Measurements from ENCODE around the gene CCDC107. TPM values are rescaled to one million over a fixed set of nuclear protein-coding genes. Genes with fewer than 3 reads are reported as not detected.

The CCDC107 gene
- total and polyA plus RNA-seq, 9 of the 15 experiments (the other 6 are each of a cell fraction or from before 2014, with no cell fraction given), result 0.35 to 11.3 (median 6.9) TPM; not detected in 1

DNA sequence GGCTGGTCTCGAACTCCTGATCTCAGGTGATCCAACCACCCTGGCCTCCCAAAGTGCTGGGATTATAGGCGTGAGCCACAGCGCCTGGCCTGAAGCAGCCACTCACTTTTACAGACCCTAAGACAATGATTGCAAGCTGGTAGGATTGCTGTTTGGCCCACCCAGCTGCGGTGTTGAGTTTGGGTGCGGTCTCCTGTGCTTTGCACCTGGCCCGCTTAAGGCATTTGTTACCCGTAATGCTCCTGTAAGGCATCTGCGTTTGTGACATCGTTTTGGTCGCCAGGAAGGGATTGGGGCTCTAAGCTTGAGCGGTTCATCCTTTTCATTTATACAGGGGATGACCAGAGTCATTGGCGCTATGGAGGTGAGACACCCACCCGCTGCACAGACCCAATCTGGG is 17.1 kb downstream of the CCDC107 start:
- DNase-seq (ENCODE audit: extremely low read depth in 1 of 4, low spot score in 3 of 4) (no peak), ATAC-seq (no peak), FAIRE-seq (no peak)
- Histone ChIP-seq H3K9me1 (ENCODE audit: control insufficient read depth, insufficient read depth, low read length) (no peaks in the 10 kb centered on the region), H3K27ac (ENCODE audit: extremely low read depth, low read depth, low read length) (no peak overlapping the region), H3K4me3 (no peak overlapping the region), H2AFZ (ENCODE audit: low read depth, low read length) (no peak overlapping the region), H3K79me2 (ENCODE audit: control insufficient read depth, insufficient read depth, low read length) (no peaks in the 10 kb centered on the region), H3K9me3 (replicated peaks; ENCODE audit: control insufficient read depth, insufficient read depth, low read depth, low read length) (no peaks in the 10 kb centered on the region), H3K27me3 (ENCODE audit: control insufficient read depth in 2 of 2, insufficient read depth in 2 of 2, low read length in 2 of 2) (no peaks in the 10 kb centered on the region), H4K20me1 (replicated peaks; ENCODE audit: control insufficient read depth, insufficient read depth, low read length) (no peaks in the 10 kb centered on the region), H3K4me1 (replicated peaks in 1 of 2; ENCODE audit: control insufficient read depth in 2 of 2, insufficient read depth in 2 of 2, low read length in 2 of 2) (peaks cover 0 to 15% of the 10 kb centered on the region in 2 experiments; a peak in 4 of 5 replicates), H3K36me3 (ENCODE audit: control insufficient read depth, insufficient read depth, low read length) (no peaks in the 10 kb centered on the region), H3K4me2 (ENCODE audit: insufficient read depth, low read length) (no peak overlapping the region; the same call in 1 of the 2 replicates), H3K9ac (ENCODE audit: insufficient read depth in 1 of 2, low read depth in 2 of 2, low read length in 2 of 2) (no peak overlapping the region)
- no TSS peak for BruUV-seq (replicated peaks)
- intact Hi-C loops (cut with micrococcal nuclease), result no loop called here
- ChIA-PET CTCF (ENCODE audit: low intra/inter-chr PET ratio) (no interaction called here), POLR2A (interaction anchor here (1.0 kb wide), 1 partner anchor 16 kb away, joined by 4 read pairs; no protein-coding TSS in a partner anchor)
- TF ChIP-seq SMARCA4 (IDR thresholded peaks at IDR 0.05) (no peak), ZFP36 (IDR thresholded peaks at IDR 0.05; ENCODE audit: low read depth, low read length, partially characterized antibody) (no peak), DACH1 (IDR thresholded peaks at IDR 0.05; ENCODE audit: partially characterized antibody) (no peak), RCOR1 (IDR thresholded peaks at IDR 0.05; ENCODE audit: borderline replicate concordance in 1 of 2, low read depth in 2 of 2, low read length in 2 of 2) (no peak), SP1 (CRISPR knock-in tag; IDR thresholded peaks at IDR 0.05) (no peak), SP2 (IDR thresholded peaks at IDR 0.05; ENCODE audit: extremely low read depth, low read depth, low read length, poor library complexity, severe bottlenecking) (no peak), YBX1 (IDR thresholded peaks at IDR 0.05) (no peak), ZNF699 (CRISPR knock-in tag; IDR thresholded peaks at IDR 0.05; ENCODE audit: insufficient replicate concordance) (no peak), MAFF (IDR thresholded peaks at IDR 0.05; ENCODE audit: low read length) (no peak), XRCC3 (IDR thresholded peaks at IDR 0.05) (no peak), RBM17 (IDR thresholded peaks at IDR 0.05; ENCODE audit: borderline replicate concordance, low read depth, low read length) (no peak), ZNF274 (IDR thresholded peaks at IDR 0.05; ENCODE audit: borderline replicate concordance, low read depth, low read length) (no peak)
- TF ChIP-seq, protein P1, sequence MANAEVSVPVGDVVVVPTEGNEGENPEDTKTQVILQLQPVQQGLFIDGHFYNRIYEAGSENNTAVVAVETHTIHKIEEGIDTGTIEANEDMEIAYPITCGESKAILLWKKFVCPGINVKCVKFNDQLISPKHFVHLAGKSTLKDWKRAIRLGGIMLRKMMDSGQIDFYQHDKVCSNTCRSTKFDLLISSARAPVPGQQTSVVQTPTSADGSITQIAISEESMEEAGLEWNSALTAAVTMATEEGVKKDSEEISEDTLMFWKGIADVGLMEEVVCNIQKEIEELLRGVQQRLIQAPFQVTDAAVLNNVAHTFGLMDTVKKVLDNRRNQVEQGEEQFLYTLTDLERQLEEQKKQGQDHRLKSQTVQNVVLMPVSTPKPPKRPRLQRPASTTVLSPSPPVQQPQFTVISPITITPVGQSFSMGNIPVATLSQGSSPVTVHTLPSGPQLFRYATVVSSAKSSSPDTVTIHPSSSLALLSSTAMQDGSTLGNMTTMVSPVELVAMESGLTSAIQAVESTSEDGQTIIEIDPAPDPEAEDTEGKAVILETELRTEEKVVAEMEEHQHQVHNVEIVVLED (CRISPR knock-in tag; IDR thresholded peaks at IDR 0.05), result no peak
- TF ChIP-seq, protein P2, sequence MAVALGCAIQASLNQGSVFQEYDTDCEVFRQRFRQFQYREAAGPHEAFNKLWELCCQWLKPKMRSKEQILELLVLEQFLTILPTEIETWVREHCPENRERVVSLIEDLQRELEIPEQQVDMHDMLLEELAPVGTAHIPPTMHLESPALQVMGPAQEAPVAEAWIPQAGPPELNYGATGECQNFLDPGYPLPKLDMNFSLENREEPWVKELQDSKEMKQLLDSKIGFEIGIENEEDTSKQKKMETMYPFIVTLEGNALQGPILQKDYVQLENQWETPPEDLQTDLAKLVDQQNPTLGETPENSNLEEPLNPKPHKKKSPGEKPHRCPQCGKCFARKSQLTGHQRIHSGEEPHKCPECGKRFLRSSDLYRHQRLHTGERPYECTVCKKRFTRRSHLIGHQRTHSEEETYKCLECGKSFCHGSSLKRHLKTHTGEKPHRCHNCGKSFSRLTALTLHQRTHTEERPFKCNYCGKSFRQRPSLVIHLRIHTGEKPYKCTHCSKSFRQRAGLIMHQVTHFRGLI (CRISPR knock-in tag; IDR thresholded peaks at IDR 0.05), result no peak
- WGBS (ENCODE audit: insufficient coverage, low coverage, missing lambda C conversion rate), result 59% methylated on average over 12 of the region's 13 CpGs
- in situ Hi-C loops (cut with MboI), result no loop called here

All from K562 (cell line).